ENCODE data around the gene FOXL1. TPM values are rescaled to one million over a fixed set of nuclear protein-coding genes. Genes with fewer than 3 reads are reported as not detected.

Gene FOXL1
- total RNA-seq, 1 experiment from 2014 or later, result 0.13 TPM

DNA sequence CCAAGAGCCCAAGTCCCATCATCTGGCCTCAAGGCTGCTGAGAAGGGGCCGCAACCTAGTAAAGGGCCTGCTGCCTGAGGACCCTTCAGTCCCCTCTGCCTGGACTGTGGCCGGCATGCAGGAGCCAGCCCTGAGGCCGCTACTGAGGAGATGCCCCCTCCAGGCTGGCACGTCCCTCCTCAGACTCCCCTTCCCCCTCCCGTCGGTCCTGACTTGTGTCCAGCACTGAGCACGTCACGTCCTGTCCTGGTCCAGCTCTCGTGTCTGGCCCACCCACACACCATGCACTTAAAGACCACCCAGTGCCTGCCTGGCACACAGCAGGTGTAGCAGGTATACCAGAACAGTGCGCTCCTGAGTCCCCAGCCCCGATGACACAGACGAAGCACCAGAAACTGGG is 32.9 kb upstream of the FOXL1 start:
- Histone ChIP-seq H3K9me3 (ENCODE audit: low read depth, low read length, poor library complexity, severe bottlenecking) (no peaks in the 10 kb centered on the region), H3K4me3 (ENCODE audit: low read depth, low read length, poor library complexity, severe bottlenecking) (no peak overlapping the region), H3K27ac (ENCODE audit: low read depth, low read length, poor library complexity, severe bottlenecking) (no peak overlapping the region), H3K27me3 (replicated peaks; ENCODE audit: insufficient read depth, low read depth, low read length, poor library complexity) (no peaks in the 10 kb centered on the region), H3K36me3 (ENCODE audit: insufficient read depth, low read length, poor library complexity, severe bottlenecking) (peaks cover 15% of the 10 kb centered on the region), H3K4me1 (ENCODE audit: insufficient read depth, low read length, poor library complexity, severe bottlenecking) (no peaks in the 10 kb centered on the region)
- CTCF ChIA-PET, result no interaction called here
- TF ChIP-seq EZH2 (IDR thresholded peaks at IDR 0.05; ENCODE audit: borderline replicate concordance, low read depth, low read length, poor library complexity, severe bottlenecking), result no peak
- no peak for TF ChIP-seq CTCF (conservative IDR thresholded peaks at IDR 0.05; ENCODE audit: low read depth, low read length)
- POLR2A ChIA-PET (ENCODE audit: low non-redundant PET), result no interaction called here
- DNase-seq (ENCODE audit: low spot score), result no peak
- no TSS peak for BruUV-seq (replicated peaks)
- intact Hi-C loops (cut with micrococcal nuclease; ENCODE audit: unreplicated experiment), result no loop called here

- BruUV-seq (replicated peaks), result no TSS peak
- no peak for DNase-seq (ENCODE audit: low spot score)
- POLR2A ChIA-PET (ENCODE audit: low non-redundant PET), result no interaction called here
- H3K36me3 ChIP-seq (ENCODE audit: insufficient read depth, low read length, poor library complexity, severe bottlenecking), result peaks cover 9% of the 10 kb centered on the region
- intact Hi-C loops (cut with micrococcal nuclease; ENCODE audit: unreplicated experiment), result no loop called here
- H3K9me3 ChIP-seq (ENCODE audit: low read depth, low read length, poor library complexity, severe bottlenecking), result no peaks in the 10 kb centered on the region
- H3K27ac ChIP-seq (ENCODE audit: low read depth, low read length, poor library complexity, severe bottlenecking), result no peak overlapping the region
- TF ChIP-seq CTCF (conservative IDR thresholded peaks at IDR 0.05; ENCODE audit: low read depth, low read length) (no peak), EZH2 (IDR thresholded peaks at IDR 0.05; ENCODE audit: borderline replicate concordance, low read depth, low read length, poor library complexity, severe bottlenecking) (no peak)
- no peaks in the 10 kb centered on the region for H3K27me3 ChIP-seq (replicated peaks; ENCODE audit: insufficient read depth, low read depth, low read length, poor library complexity)
- H3K4me1 ChIP-seq (ENCODE audit: insufficient read depth, low read length, poor library complexity, severe bottlenecking), result no peaks in the 10 kb centered on the region
- CTCF ChIA-PET, result no interaction called here
- no peak overlapping the region for H3K4me3 ChIP-seq (ENCODE audit: low read depth, low read length, poor library complexity, severe bottlenecking)
Observed at GRCh38 chr16:86545954-86546637, 32.3 kb upstream of the FOXL1 start.

DNA sequence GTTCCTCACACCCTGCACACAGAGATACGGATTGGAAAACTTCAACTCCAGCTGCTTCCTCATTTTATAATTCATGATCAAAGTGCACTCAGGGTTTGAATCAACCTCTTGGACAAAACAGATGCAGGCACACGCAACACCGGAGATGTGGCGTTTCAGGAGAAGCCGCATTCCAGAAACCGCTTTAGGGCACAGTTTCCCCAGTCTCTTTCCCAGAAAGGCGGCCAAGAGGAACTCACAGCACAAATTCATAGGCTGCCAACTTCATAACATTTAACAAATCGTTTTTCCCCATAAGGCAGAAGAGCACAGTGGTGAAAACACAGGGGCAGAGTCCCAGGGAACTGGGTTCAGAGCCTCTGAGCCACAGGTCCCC is 31.7 kb upstream of the FOXL1 start:
- intact Hi-C loops (cut with micrococcal nuclease; ENCODE audit: unreplicated experiment), result no loop called here
- H3K27ac ChIP-seq (ENCODE audit: low read depth, low read length, poor library complexity, severe bottlenecking), result no peak overlapping the region
- TF ChIP-seq CTCF (conservative IDR thresholded peaks at IDR 0.05; ENCODE audit: low read depth, low read length), result no peak
- TF ChIP-seq EZH2 (IDR thresholded peaks at IDR 0.05; ENCODE audit: borderline replicate concordance, low read depth, low read length, poor library complexity, severe bottlenecking), result no peak
- H3K9me3 ChIP-seq (ENCODE audit: low read depth, low read length, poor library complexity, severe bottlenecking), result no peaks in the 10 kb centered on the region
- peaks cover 9% of the 10 kb centered on the region for H3K36me3 ChIP-seq (ENCODE audit: insufficient read depth, low read length, poor library complexity, severe bottlenecking)
- POLR2A ChIA-PET (ENCODE audit: low non-redundant PET), result no interaction called here
- H3K4me3 ChIP-seq (ENCODE audit: low read depth, low read length, poor library complexity, severe bottlenecking), result no peak overlapping the region
- no peaks in the 10 kb centered on the region for H3K27me3 ChIP-seq (replicated peaks; ENCODE audit: insufficient read depth, low read depth, low read length, poor library complexity)
- no peak for DNase-seq (ENCODE audit: low spot score)
- BruUV-seq (replicated peaks), result no TSS peak
- CTCF ChIA-PET, result no interaction called here
- H3K4me1 ChIP-seq (ENCODE audit: insufficient read depth, low read length, poor library complexity, severe bottlenecking), result no peaks in the 10 kb centered on the region
